GM18858 (cell line): Measurements from ENCODE around the gene TTLL7.

Experiments
- ATAC-seq: cut with Tn5 transposase; IDR thresholded peaks from one replicate; pipeline ENCODE4 v1.9.1; 2021; ENCODE audit not compliant: unreplicated experiment

TTLL7 gene

GRCh38 chr1:83998498-83999315 lies at the start of gene TTLL7:
Gene TTLL7 (minus strand): TSS chr1:83999132. CDS start chr1:83952211, 46,921 bp downstream.
- peak; percentile 67 for ATAC-seq

- ATAC-seq: no peak
These were observed 43.5 kb upstream of the TTLL7 start for GRCh38 chr1:84042461-84042860.

GRCh38 chr1:84037758-84038611 lies 39.1 kb upstream of the TTLL7 start:
- no peak for ATAC-seq

GRCh38 chr1:84031802-84032327 lies 32.9 kb upstream of the TTLL7 start:
- ATAC-seq: no peak

GRCh38 chr1:84027368-84027767 lies 28.4 kb upstream of the TTLL7 start:
- ATAC-seq: no peak

GRCh38 chr1:84025966-84026365 lies 27.0 kb upstream of the TTLL7 start:
- no peak for ATAC-seq

- no peak for ATAC-seq
These were observed 22.9 kb upstream of the TTLL7 start for GRCh38 chr1:84021822-84022221.

GRCh38 chr1:84020151-84020550 lies 21.2 kb upstream of the TTLL7 start:
- ATAC-seq: no peak

GRCh38 chr1:84019217-84019616 lies 20.3 kb upstream of the TTLL7 start:
- no peak for ATAC-seq

GRCh38 chr1:84013708-84014107 lies 14.8 kb upstream of the TTLL7 start:
- no peak for ATAC-seq

- no peak for ATAC-seq
These were observed 13.1 kb upstream of the TTLL7 start for GRCh38 chr1:84012018-84012417.

GRCh38 chr1:84010136-84010535 lies 11.2 kb upstream of the TTLL7 start:
- no peak for ATAC-seq

- ATAC-seq: no peak
These were observed 9.7 kb upstream of the TTLL7 start for GRCh38 chr1:84008631-84009030.

GRCh38 chr1:84006591-84006990 lies 7.7 kb upstream of the TTLL7 start:
- no peak for ATAC-seq

- ATAC-seq: no peak
These were observed 2.6 kb upstream of the TTLL7 start for GRCh38 chr1:84001501-84001900.

- no peak for ATAC-seq
These were observed 2.1 kb upstream of the TTLL7 start for GRCh38 chr1:84000954-84001495.

GRCh38 chr1:84000196-84000885 lies 1.4 kb upstream of the TTLL7 start:
- ATAC-seq: no peak

GRCh38 chr1:83999316-83999819 lies 436 bp upstream of the TTLL7 start:
- ATAC-seq: peak; percentile 68

- no peak for ATAC-seq
These were observed 781 bp downstream of the TTLL7 start for GRCh38 chr1:83998205-83998497.

GRCh38 chr1:83997631-83998030 lies 1.3 kb downstream of the TTLL7 start:
- no peak for ATAC-seq

GRCh38 chr1:83996621-83997020 lies 2.3 kb downstream of the TTLL7 start:
- no peak for ATAC-seq
